HEK293 (cell line): ENCODE data around the gene ZNF521.

ENCODE experiments used
- CTCF ChIP-seq: fragments of 450-650 bp; formaldehyde crosslinking; IDR thresholded peaks from 2 replicates; pipeline ENCODE4 v1.5.1; 2016; ENCODE audit warnings: missing biosample characterization, missing genetic modification characterization
- ZBTB49 ChIP-seq: fragments of 450-650 bp; formaldehyde crosslinking; IDR thresholded peaks from 2 replicates; pipeline ENCODE4 v1.5.1; 2016; ENCODE audit warnings: missing biosample characterization, missing genetic modification characterization, low read depth
- ZNF121 ChIP-seq: fragments of 450-650 bp; formaldehyde crosslinking; IDR thresholded peaks from 2 replicates; pipeline ENCODE4 v1.5.1; 2016; ENCODE audit warnings: missing biosample characterization, missing genetic modification characterization
- ZNF292 ChIP-seq: fragments of 450-650 bp; formaldehyde crosslinking; IDR thresholded peaks from 2 replicates; pipeline ENCODE4 v1.5.1; 2016; ENCODE audit warnings: low read depth, missing biosample characterization, missing genetic modification characterization, borderline replicate concordance
- ZNF530 ChIP-seq: fragments of 450-650 bp; formaldehyde crosslinking; IDR thresholded peaks from 2 replicates; pipeline ENCODE4 v1.5.1; 2016; ENCODE audit warnings: low read depth, missing biosample characterization, missing genetic modification characterization
- ZNF660 ChIP-seq: fragments of 450-650 bp; IDR thresholded peaks from 2 replicates; pipeline ENCODE4 v1.5.1; 2018; ENCODE audit warnings: missing biosample characterization, mild to moderate bottlenecking, missing genetic modification characterization
- ZNF777 ChIP-seq: fragments of 450-650 bp; formaldehyde crosslinking; IDR thresholded peaks from 2 replicates; pipeline ENCODE4 v1.5.1; 2017; ENCODE audit warnings: missing biosample characterization, missing genetic modification characterization, borderline replicate concordance

- TF ChIP-seq ZNF777 (tag by site-specific recombination) (no peak), ZNF660 (tag by site-specific recombination) (no peak), CTCF (no peak), ZNF121 (tag by site-specific recombination) (no peak), ZNF292 (tag by site-specific recombination) (no peak), ZBTB49 (tag by site-specific recombination) (no peak), ZNF530 (tag by site-specific recombination) (no peak)
Measured at GRCh38 chr18:25234322-25234639, 117.7 kb downstream of the ZNF521 start.
